SK-N-MC (cell line): ENCODE data around the gene PARD3B.

ENCODE experiments used
- EZH2 ChIP-seq: fragments of 200-600 bp; sonication (generic); IDR thresholded peaks from one replicate; pipeline ENCODE4 v1.6.1; 2017; ENCODE audit warnings: antibody characterized with exemption
- FOXP2 ChIP-seq: optimal IDR thresholded peaks from 2 replicates; pipeline ENCODE3; 2011; ENCODE audit warnings: mild to moderate bottlenecking, moderate library complexity; ENCODE audit not compliant: insufficient read depth; ENCODE audit errors: extremely low read length, control extremely low read depth

- no peak for TF ChIP-seq FOXP2
- TF ChIP-seq EZH2, result no peak
Observed at GRCh38 chr2:204799791-204800190, 254.5 kb downstream of the PARD3B start.
